Karpas-422 (cell line): ENCODE results near the gene CD300LB. TPM values are rescaled to one million over a fixed set of nuclear protein-coding genes. Genes with fewer than 3 reads are reported as not detected.
"Not testable (repeated sequence)": the region's sequence is repeated elsewhere in the genome, so short reads cannot be mapped to it uniquely, and the experiment has no call there.

Source experiments
- DNase-seq: peaks from one replicate; pipeline ENCODE4 v3.0.0-alpha.2; 2015
- H2AFZ ChIP-seq: fragments of 200-600 bp; sonication (generic); 2 replicates; pipeline ENCODE4 v1.6.1; 2014; ENCODE audit warnings: antibody characterized with exemption, low read length, mixed read lengths
- H3K27ac ChIP-seq: fragments of 200-600 bp; sonication (generic); 2 replicates; pipeline ENCODE4 v1.5.1; 2014; ENCODE audit warnings: mild to moderate bottlenecking, low read length, moderate library complexity
- H3K27me3 ChIP-seq: fragments of 200-600 bp; sonication (generic); 2 replicates; pipeline ENCODE4 v1.6.1; 2014; ENCODE audit warnings: low read length, mixed read lengths
- H3K36me3 ChIP-seq: fragments of 200-600 bp; sonication (generic); 2 replicates; pipeline ENCODE4 v1.6.1; 2014; ENCODE audit warnings: low read length, mixed read lengths; ENCODE audit not compliant: insufficient read depth
- H3K4me1 ChIP-seq: fragments of 200-600 bp; sonication (generic); 2 replicates; pipeline ENCODE4 v1.6.1; 2014; ENCODE audit warnings: mild to moderate bottlenecking, low read length, mixed read lengths
- H3K4me2 ChIP-seq: fragments of 200-600 bp; sonication (generic); 2 replicates; pipeline ENCODE4 v1.6.1; 2014; ENCODE audit warnings: low read length, low read depth, mild to moderate bottlenecking; ENCODE audit not compliant: poor library complexity, severe bottlenecking
- H3K4me3 ChIP-seq: fragments of 200-600 bp; sonication (generic); 2 replicates; pipeline ENCODE4 v1.5.1; 2014; ENCODE audit warnings: mild to moderate bottlenecking, antibody characterized with exemption, low read length, mixed read lengths
- H3K79me2 ChIP-seq: fragments of 200-600 bp; sonication (generic); 2 replicates; pipeline ENCODE4 v1.6.1; 2014; ENCODE audit warnings: mild to moderate bottlenecking, low read length, mixed read lengths
- H3K9ac ChIP-seq: fragments of 200-600 bp; sonication (generic); 2 replicates; pipeline ENCODE4 v1.6.0; 2014; ENCODE audit warnings: low read length
- H3K9me2 ChIP-seq: fragments of 200-600 bp; sonication (generic), shearing (Covaris generic); replicated peaks from 2 replicates; pipeline ENCODE4 v1.6.0; 2014; ENCODE audit warnings: mild to moderate bottlenecking, low read length, moderate library complexity; ENCODE audit not compliant: insufficient read depth
- H3K9me3 ChIP-seq: fragments of 300-700, 200-600 bp; sonication (generic); 2 replicates; pipeline ENCODE4 v1.6.1; 2014; ENCODE audit warnings: low read length, mixed read lengths
- H4K20me1 ChIP-seq: fragments of 200-600 bp; sonication (generic); 2 replicates; pipeline ENCODE4 v1.6.1; 2014; ENCODE audit warnings: mild to moderate bottlenecking, antibody characterized with exemption, low read length, low read depth; ENCODE audit not compliant: insufficient read depth
- total RNA-seq: library from RNA; depleted of rRNA; stranded (reverse); fragments of >200 nt; shearing (Covaris generic); gene quantifications from 2 replicates; pipeline ENCODE4 v1.2.3, GENCODE V29; 2014; ENCODE audit warnings: low replicate concordance

The CD300LB gene
- total RNA-seq, 1 experiment from 2014 or later, result not detected

DNA sequence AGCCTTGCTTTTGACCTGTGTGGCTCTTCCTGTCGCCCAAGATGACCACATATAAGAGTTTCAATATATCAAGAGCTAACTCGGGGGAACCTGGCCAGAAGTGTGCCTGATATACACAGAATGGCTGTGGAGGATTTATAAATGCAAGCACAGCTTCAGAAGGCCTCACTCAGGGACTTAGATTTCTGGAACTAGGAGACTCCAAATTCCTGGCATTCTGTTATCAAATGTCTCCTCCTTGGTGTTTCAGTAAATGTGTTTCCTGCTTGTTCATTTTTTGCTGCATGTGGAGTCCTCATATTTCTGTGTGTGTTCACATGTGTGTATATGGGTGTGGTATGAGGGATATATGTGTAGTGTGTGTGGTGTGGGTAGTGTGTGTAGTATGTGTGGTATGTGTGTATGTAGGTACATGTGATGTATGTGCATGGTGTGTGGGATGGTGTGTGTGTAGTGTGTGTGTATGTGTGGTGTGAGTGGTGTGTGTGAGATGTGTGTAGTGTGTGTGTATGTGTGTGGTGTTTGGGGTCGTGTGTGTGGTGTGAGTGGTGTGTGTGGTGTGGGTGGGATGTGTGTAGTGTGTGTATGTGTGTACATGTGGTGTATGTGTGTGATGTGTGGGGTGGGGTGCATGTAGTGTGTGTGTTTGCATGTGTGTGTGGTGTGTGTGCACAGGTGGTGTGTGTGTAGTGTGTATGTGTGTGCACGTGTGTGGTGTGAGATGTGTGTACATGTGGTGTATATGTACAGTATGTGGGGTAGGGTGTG is 37.0 kb upstream of the CD300LB start:
- H3K9me3 ChIP-seq, result no peaks in the 10 kb centered on the region

DNA sequence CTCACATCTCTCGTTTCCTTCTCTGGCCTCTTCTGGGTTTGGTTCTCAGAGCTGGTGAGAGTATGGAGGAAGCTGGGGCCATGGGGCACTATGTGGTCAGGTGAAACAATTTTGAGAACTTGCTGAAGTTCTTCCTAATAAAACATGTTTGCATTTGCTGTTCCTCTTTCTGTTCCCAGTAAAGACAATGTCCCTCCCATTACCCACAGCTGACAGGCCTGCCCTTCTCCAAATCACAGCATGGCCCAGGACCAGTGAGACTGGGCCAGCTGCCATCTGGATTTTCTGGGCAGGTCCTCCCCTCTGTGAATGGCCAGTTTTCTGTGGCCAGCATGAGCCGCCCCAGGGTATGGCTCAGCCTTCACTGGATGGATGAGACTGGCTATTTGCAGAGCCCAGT is 36.1 kb upstream of the CD300LB start, which contains the start of gene CD300H:
TSS of gene CD300H (minus strand) at position 113 of the 400 bp plus-strand sequence.
- H3K4me3 ChIP-seq, result no peak within 1 kb of the TSS
- no peaks in the 10 kb centered on the region for H3K79me2 ChIP-seq
- H3K27me3 ChIP-seq, result no peaks in the 10 kb centered on the region
- no peaks in the 10 kb centered on the region for H3K36me3 ChIP-seq
- H3K9me3 ChIP-seq, result no peaks in the 10 kb centered on the region
- H3K9me2 ChIP-seq, result no peaks in the 10 kb centered on the region
- no peak within 1 kb of the TSS for H3K27ac ChIP-seq
- no peak for DNase-seq
- H2AFZ ChIP-seq, result no peak within 1 kb of the TSS
- no peaks in the 10 kb centered on the region for H3K4me1 ChIP-seq
- no peak within 1 kb of the TSS for H3K9ac ChIP-seq
- H4K20me1 ChIP-seq, result no peaks in the 10 kb centered on the region
- no peak within 1 kb of the TSS for H3K4me2 ChIP-seq

More for the DNA sequence above, 37.0 kb upstream of the CD300LB start:
- Histone ChIP-seq H3K4me3 (no peak overlapping the region), H3K36me3 (no peaks in the 10 kb centered on the region), H3K4me2 (no peak overlapping the region), H2AFZ (no peak overlapping the region), H4K20me1 (no peaks in the 10 kb centered on the region), H3K79me2 (no peaks in the 10 kb centered on the region), H3K9ac (no peak overlapping the region), H3K4me1 (no peaks in the 10 kb centered on the region), H3K27ac (no peak overlapping the region), H3K27me3 (no peaks in the 10 kb centered on the region), H3K9me2 (no peaks in the 10 kb centered on the region)
- no peak for DNase-seq

DNA sequence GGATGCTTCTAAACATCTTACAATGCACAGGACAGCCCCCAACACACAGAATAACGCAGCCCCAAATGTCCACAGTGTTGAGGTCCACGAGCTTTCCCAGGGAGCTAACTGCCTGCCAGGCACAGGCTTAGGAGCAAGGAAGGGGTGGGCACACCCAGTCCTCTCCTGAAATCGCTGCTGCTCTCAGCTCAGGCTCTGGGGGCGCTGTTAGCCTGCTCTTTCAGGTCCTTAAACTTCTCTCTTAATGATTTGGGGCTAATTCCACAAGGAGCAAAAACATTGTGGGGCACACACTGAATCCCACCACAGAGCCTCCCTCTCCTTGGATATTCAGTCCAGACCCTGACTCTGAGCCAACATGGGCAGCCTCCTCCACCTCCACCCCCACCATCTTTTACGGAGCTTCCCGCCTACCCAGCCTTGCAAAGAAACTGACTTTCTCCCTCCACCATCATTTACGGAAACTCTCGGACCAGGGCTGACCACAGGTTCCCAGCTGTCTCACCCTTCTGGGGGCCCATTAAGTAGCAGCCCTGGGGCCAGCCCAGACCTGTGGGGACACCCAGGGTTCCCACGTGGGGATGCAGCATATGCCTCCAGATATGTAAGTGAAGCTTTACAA is 35.0 kb upstream of the CD300LB start:
- no peaks in the 10 kb centered on the region for H3K36me3 ChIP-seq
- H3K79me2 ChIP-seq, result no peaks in the 10 kb centered on the region
- no peaks in the 10 kb centered on the region for H3K27me3 ChIP-seq
- H3K9ac ChIP-seq, result no peak overlapping the region
- no peaks in the 10 kb centered on the region for H3K9me3 ChIP-seq
- no peak overlapping the region for H3K4me2 ChIP-seq
- no peak overlapping the region for H3K27ac ChIP-seq
- no peaks in the 10 kb centered on the region for H3K4me1 ChIP-seq
- H3K4me3 ChIP-seq, result no peak overlapping the region
- peak; percentile 78 for DNase-seq
- H2AFZ ChIP-seq, result no peak overlapping the region
- no peaks in the 10 kb centered on the region for H4K20me1 ChIP-seq
- H3K9me2 ChIP-seq, result no peaks in the 10 kb centered on the region

DNA sequence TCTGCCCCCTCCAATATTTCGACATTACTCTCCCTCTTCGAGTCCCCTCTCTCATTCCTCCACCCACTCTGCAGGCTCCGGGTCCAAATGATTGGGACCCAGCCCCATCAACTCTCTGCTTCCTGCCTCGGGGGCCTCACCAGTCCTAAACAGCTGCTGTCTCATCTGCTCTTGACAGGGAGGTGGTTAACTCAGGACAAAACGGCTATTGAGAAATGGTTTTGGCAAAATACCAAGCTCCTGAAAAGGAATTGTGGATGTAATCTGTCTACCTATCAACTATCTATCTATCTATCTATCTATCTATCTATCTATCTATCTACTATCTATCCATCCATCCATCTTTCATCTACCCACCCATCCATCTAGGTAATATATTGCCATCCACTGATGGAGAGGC is 33.9 kb upstream of the CD300LB start:
- no peaks in the 10 kb centered on the region for H3K36me3 ChIP-seq
- H3K4me3 ChIP-seq, result no peak overlapping the region
- H3K27me3 ChIP-seq, result no peaks in the 10 kb centered on the region
- H2AFZ ChIP-seq, result no peak overlapping the region
- no peak overlapping the region for H3K27ac ChIP-seq
- no peaks in the 10 kb centered on the region for H3K9me2 ChIP-seq
- no peak overlapping the region for H3K4me2 ChIP-seq
- no peaks in the 10 kb centered on the region for H4K20me1 ChIP-seq
- no peak overlapping the region for H3K9ac ChIP-seq
- no peak for DNase-seq
- H3K9me3 ChIP-seq, result no peaks in the 10 kb centered on the region
- H3K79me2 ChIP-seq, result no peaks in the 10 kb centered on the region
- no peaks in the 10 kb centered on the region for H3K4me1 ChIP-seq

DNA sequence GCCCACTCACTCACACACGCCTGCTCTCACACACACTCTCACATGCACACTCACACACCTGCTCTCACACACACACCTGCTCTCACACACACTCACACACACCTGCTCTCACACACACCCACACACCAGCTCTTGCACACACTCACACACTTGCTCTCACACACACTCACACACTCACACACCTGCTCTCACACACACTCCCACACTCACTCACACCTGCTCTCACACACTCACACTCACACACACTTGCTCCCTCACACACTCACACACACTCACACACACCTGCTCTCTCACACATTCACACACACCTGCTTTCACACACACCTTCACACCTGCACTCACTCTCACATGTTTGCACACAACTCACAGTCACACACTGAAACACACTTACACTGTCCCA is 32.1 kb upstream of the CD300LB start:
- Histone ChIP-seq H3K4me2 (no peak overlapping the region), H3K4me1 (no peaks in the 10 kb centered on the region), H3K9ac (no peak overlapping the region), H3K9me2 (no peaks in the 10 kb centered on the region), H3K27me3 (no peaks in the 10 kb centered on the region), H3K27ac (no peak overlapping the region), H3K36me3 (no peaks in the 10 kb centered on the region), H3K79me2 (no peaks in the 10 kb centered on the region), H4K20me1 (no peaks in the 10 kb centered on the region), H2AFZ (no peak overlapping the region), H3K9me3 (no peaks in the 10 kb centered on the region), H3K4me3 (no peak overlapping the region)
- no peak for DNase-seq

DNA sequence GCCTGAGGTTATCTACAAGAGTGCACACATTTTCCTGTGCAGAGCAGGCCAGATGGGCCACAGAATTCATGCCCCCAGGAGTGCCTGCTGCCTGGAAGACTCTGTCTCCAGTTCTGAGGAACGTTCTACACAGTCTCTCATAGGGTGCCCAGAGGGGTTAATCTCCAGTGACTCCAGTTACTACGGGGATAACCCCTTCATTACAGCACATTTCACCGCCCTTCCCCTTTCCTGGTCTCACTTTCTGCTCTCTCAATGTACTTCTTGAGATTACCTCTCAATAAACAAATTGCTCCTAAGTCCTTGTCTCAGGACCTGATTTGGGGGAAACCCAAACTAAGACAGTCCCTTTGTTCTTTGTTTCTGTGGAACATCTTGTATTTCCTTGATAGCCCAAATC is 30.3 kb upstream of the CD300LB start:
- Histone ChIP-seq H4K20me1 (no peaks in the 10 kb centered on the region), H3K4me1 (no peaks in the 10 kb centered on the region), H3K27me3 (no peaks in the 10 kb centered on the region)

DNA sequence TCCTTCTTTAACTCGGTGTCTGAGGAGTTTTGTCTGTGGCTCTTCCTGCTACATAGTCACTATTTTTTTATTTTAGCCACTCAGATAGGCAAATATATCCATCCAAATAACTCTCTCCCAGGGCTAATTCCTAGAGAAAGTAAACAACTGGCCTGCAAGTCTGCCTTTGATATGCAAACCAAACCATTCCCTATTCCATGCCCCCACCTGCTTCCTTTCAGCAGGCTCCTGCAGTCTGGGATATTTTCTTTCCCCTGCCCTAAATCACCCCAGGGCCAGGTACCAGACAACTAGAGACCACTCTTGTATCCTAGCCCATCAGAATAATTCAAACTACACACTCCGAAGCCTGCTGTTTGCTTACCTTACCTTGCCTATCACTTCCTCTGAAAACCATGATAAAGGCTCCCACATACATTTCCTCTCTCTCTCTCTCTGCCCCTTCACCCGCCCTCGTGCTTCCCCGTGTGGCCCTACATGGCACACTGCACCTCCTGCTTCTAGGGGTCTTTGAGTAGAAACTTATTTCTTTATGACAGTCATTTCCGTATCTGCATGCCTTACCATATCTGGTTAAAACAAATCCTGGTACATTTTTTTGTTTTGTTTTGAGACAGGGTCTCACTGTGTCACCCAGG is 27.7 kb upstream of the CD300LB start:
- H3K4me2 ChIP-seq, result no peak overlapping the region
- H3K27me3 ChIP-seq, result no peaks in the 10 kb centered on the region
- DNase-seq, result no peak
- H3K9ac ChIP-seq, result no peak overlapping the region
- no peaks in the 10 kb centered on the region for H3K9me3 ChIP-seq
- no peak overlapping the region for H3K4me3 ChIP-seq
- H4K20me1 ChIP-seq, result no peaks in the 10 kb centered on the region
- no peak overlapping the region for H2AFZ ChIP-seq
- no peaks in the 10 kb centered on the region for H3K79me2 ChIP-seq
- no peaks in the 10 kb centered on the region for H3K4me1 ChIP-seq
- H3K27ac ChIP-seq, result no peak overlapping the region
- no peaks in the 10 kb centered on the region for H3K9me2 ChIP-seq
- H3K36me3 ChIP-seq, result no peaks in the 10 kb centered on the region

More for the DNA sequence above, 30.3 kb upstream of the CD300LB start:
- H3K27ac ChIP-seq, result no peak overlapping the region
- no peaks in the 10 kb centered on the region for H3K79me2 ChIP-seq
- no peak overlapping the region for H3K9ac ChIP-seq
- H3K9me3 ChIP-seq, result no peaks in the 10 kb centered on the region
- H3K4me3 ChIP-seq, result no peak overlapping the region
- H2AFZ ChIP-seq, result no peak overlapping the region
- no peak overlapping the region for H3K4me2 ChIP-seq
- H3K9me2 ChIP-seq, result no peaks in the 10 kb centered on the region
- no peaks in the 10 kb centered on the region for H3K36me3 ChIP-seq
- DNase-seq, result no peak

DNA sequence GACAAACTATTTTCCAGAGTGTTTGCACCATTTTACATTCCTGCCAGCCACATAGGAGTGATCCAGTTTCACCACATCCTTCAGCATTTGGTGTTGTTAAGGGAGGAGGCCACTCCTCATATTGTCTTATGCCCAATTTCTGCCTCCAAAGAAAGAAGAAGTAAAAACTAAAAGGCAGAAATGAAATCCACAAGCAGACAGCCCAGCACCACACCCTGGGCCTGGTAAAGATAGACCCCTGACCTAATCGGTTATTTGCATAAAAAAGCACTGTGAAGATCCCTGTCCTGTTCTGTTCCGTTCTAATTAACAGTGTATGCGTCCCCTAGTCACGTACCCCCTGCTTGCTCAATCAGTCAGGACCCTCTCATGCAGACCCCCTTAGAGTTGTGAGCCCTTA is 27.1 kb upstream of the CD300LB start:
- not testable (repeated sequence) for H3K27ac ChIP-seq, H3K4me1 ChIP-seq, H3K79me2 ChIP-seq, H3K27me3 ChIP-seq, H4K20me1 ChIP-seq, DNase-seq, H3K9me2 ChIP-seq, H2AFZ ChIP-seq, H3K9ac ChIP-seq, H3K4me3 ChIP-seq, H3K4me2 ChIP-seq, H3K36me3 ChIP-seq, H3K9me3 ChIP-seq
